ENCODE data around the gene SLC27A2. TPM values are rescaled to one million over a fixed set of nuclear protein-coding genes. Genes with fewer than 3 reads are reported as not detected.
A peak's percentile ranks its signal among the peaks of the same experiment; 100 is the strongest.
"Not testable (repeated sequence)": the region's sequence is repeated elsewhere in the genome, so short reads cannot be mapped to it uniquely, and the experiment has no call there.

The SLC27A2 gene
- total RNA-seq (ENCODE audit: insufficient read depth, low replicate concordance), result not detected

GRCh38 chr15:50181969-50182218 is at the start of gene SLC27A2:
SLC27A2 (plus strand) TSS chr15:50182196; CDS start chr15:50182428, 232 bp downstream.
- DNase-seq (ENCODE audit: low spot score), result no peak

- not testable (repeated sequence) for DNase-seq (ENCODE audit: low spot score)
Measured at GRCh38 chr15:50132251-50132984, 49.6 kb upstream of the SLC27A2 start.

- peak; percentile 56 for DNase-seq (ENCODE audit: low spot score)
Measured at GRCh38 chr15:50134524-50135024, 47.4 kb upstream of the SLC27A2 start.

- DNase-seq (ENCODE audit: low spot score), result no peak
Measured at GRCh38 chr15:50135031-50135551, 46.9 kb upstream of the SLC27A2 start.

GRCh38 chr15:50137330-50137761 is 44.6 kb upstream of the SLC27A2 start:
- no peak for DNase-seq (ENCODE audit: low spot score)

GRCh38 chr15:50137893-50138292 is 44.1 kb upstream of the SLC27A2 start:
- DNase-seq (ENCODE audit: low spot score), result no peak

GRCh38 chr15:50138391-50138790 is 43.6 kb upstream of the SLC27A2 start:
- DNase-seq (ENCODE audit: low spot score), result no peak

- peak; percentile 40 for DNase-seq (ENCODE audit: low spot score)
Measured at GRCh38 chr15:50140098-50140497, 41.9 kb upstream of the SLC27A2 start.

- no peak for DNase-seq (ENCODE audit: low spot score)
Measured at GRCh38 chr15:50140983-50141382, 41.0 kb upstream of the SLC27A2 start.

- no peak for DNase-seq (ENCODE audit: low spot score)
Measured at GRCh38 chr15:50141856-50142255, 40.1 kb upstream of the SLC27A2 start.

- no peak for DNase-seq (ENCODE audit: low spot score)
Measured at GRCh38 chr15:50143255-50143860, 38.6 kb upstream of the SLC27A2 start.

- peak; percentile 27 for DNase-seq (ENCODE audit: low spot score)
Measured at GRCh38 chr15:50144341-50145120, 37.5 kb upstream of the SLC27A2 start.

GRCh38 chr15:50145451-50145872 is 36.5 kb upstream of the SLC27A2 start:
- DNase-seq (ENCODE audit: low spot score), result peak; percentile 91

- DNase-seq (ENCODE audit: low spot score), result no peak
Measured at GRCh38 chr15:50146632-50147031, 35.4 kb upstream of the SLC27A2 start.

- DNase-seq (ENCODE audit: low spot score), result peak; percentile 51
Measured at GRCh38 chr15:50148362-50148963, 33.5 kb upstream of the SLC27A2 start.

- DNase-seq (ENCODE audit: low spot score), result peak; percentile 26
Measured at GRCh38 chr15:50149090-50149489, 32.9 kb upstream of the SLC27A2 start.

- DNase-seq (ENCODE audit: low spot score), result no peak
Measured at GRCh38 chr15:50150349-50150748, 31.6 kb upstream of the SLC27A2 start.

- no peak for DNase-seq (ENCODE audit: low spot score)
Measured at GRCh38 chr15:50150851-50151250, 31.1 kb upstream of the SLC27A2 start.

- no peak for DNase-seq (ENCODE audit: low spot score)
Measured at GRCh38 chr15:50151476-50151875, 30.5 kb upstream of the SLC27A2 start.

- DNase-seq (ENCODE audit: low spot score), result not testable (repeated sequence)
Measured at GRCh38 chr15:50158236-50158635, 23.8 kb upstream of the SLC27A2 start.

GRCh38 chr15:50162969-50163718 is 18.9 kb upstream of the SLC27A2 start:
- no peak for DNase-seq (ENCODE audit: low spot score)
